ENCODE data around the gene OTUB2.

OTUB2 gene

GRCh38 chr14:94021001-94021400, 5.1 kb upstream of the OTUB2 start:
- DNase-seq (ENCODE audit: low read depth in 2 of 2): no peak

- no peak for DNase-seq (ENCODE audit: low read depth in 2 of 2)
Observed at GRCh38 chr14:94021416-94022157, 4.6 kb upstream of the OTUB2 start.

- DNase-seq (ENCODE audit: low read depth in 2 of 2): no peak
Observed at GRCh38 chr14:94022532-94023411, 3.4 kb upstream of the OTUB2 start.

- DNase-seq (ENCODE audit: low read depth in 2 of 2): no peak
Observed at GRCh38 chr14:94024549-94024948, 1.6 kb upstream of the OTUB2 start.

GRCh38 chr14:94025720-94026119, 420 bp upstream of the OTUB2 start:
- no peak for DNase-seq (ENCODE audit: low read depth in 2 of 2)

GRCh38 chr14:94026889-94027469, 839 bp downstream of the OTUB2 start:
- DNase-seq (ENCODE audit: low read depth in 2 of 2): no peak

GRCh38 chr14:94027566-94028449, 1.7 kb downstream of the OTUB2 start:
- no peak for DNase-seq (ENCODE audit: low read depth in 2 of 2)

- peak in 1 of 2 donors; percentile 20 for DNase-seq (ENCODE audit: low read depth in 2 of 2)
Observed at GRCh38 chr14:94028450-94028826, 2.3 kb downstream of the OTUB2 start.

- DNase-seq (ENCODE audit: low read depth in 2 of 2): no peak
Observed at GRCh38 chr14:94029265-94029664, 3.1 kb downstream of the OTUB2 start.

GRCh38 chr14:94029671-94030203, 3.6 kb downstream of the OTUB2 start:
- DNase-seq (ENCODE audit: low read depth in 2 of 2): no peak

GRCh38 chr14:94030571-94030970, 4.4 kb downstream of the OTUB2 start:
- no peak for DNase-seq (ENCODE audit: low read depth in 2 of 2)

- no peak for DNase-seq (ENCODE audit: low read depth in 2 of 2)
Observed at GRCh38 chr14:94031161-94031882, 5.2 kb downstream of the OTUB2 start.

- DNase-seq (ENCODE audit: low read depth in 2 of 2): no peak
Observed at GRCh38 chr14:94031883-94032279, 5.7 kb downstream of the OTUB2 start.

- no peak for DNase-seq (ENCODE audit: low read depth in 2 of 2)
Observed at GRCh38 chr14:94034886-94035285, 8.7 kb downstream of the OTUB2 start.

- peak; percentile 58 to 73 for DNase-seq (ENCODE audit: low read depth in 2 of 2)
Observed at GRCh38 chr14:94036313-94037167, 10.4 kb downstream of the OTUB2 start.

- DNase-seq (ENCODE audit: low read depth in 2 of 2): no peak
Observed at GRCh38 chr14:94037954-94038353, 11.8 kb downstream of the OTUB2 start.

- DNase-seq (ENCODE audit: low read depth in 2 of 2): no peak
Observed at GRCh38 chr14:94038510-94038909, 12.4 kb downstream of the OTUB2 start.

- DNase-seq (ENCODE audit: low read depth in 2 of 2): no peak
Observed at GRCh38 chr14:94038921-94039629, 12.9 kb downstream of the OTUB2 start.

GRCh38 chr14:94040247-94040646, 14.1 kb downstream of the OTUB2 start:
- no peak for DNase-seq (ENCODE audit: low read depth in 2 of 2)

Measured in stimulated activated CD8-positive, alpha-beta memory T cell treated with anti-CD3 and anti-CD28 coated beads, Interleukin-2, amount 100 ng/mL, for 48 hours (primary cell).